Liver (tissue), 3 donors: ENCODE data around the gene AKT2.

Experiments
- ATF3 ChIP-seq: IDR thresholded peaks from 2 replicates; pipeline ENCODE4 v1.6.1; 2016; ENCODE audit warnings: antibody characterized with exemption
- CTCF ChIP-seq: fragments of 150-350 bp; IDR thresholded peaks from 2 replicates; pipeline ENCODE4 v1.5.1; 2017; ENCODE audit warnings: improper control_type of control experiment, low read depth, low read length; ENCODE audit not compliant: missing input control
- EGR1 ChIP-seq, 2 donors: IDR thresholded peaks; 2 replicates each; pipeline ENCODE4 v1.6.1; 2016 to 2018; ENCODE audit warnings: antibody characterized with exemption in 2 of 2, low read depth in 2 of 2
- FOXA1 ChIP-seq: IDR thresholded peaks from 2 replicates; pipeline ENCODE4 v1.6.1; 2016; ENCODE audit warnings: antibody characterized with exemption
- HNF4G ChIP-seq: IDR thresholded peaks from 2 replicates; pipeline ENCODE4 v1.6.1; 2016; ENCODE audit warnings: antibody characterized with exemption
- JUND ChIP-seq, 2 donors: IDR thresholded peaks; 2 replicates each; pipeline ENCODE4 v1.6.1; 2016; ENCODE audit warnings: antibody characterized with exemption in 2 of 2
- MAX ChIP-seq: IDR thresholded peaks from 2 replicates; pipeline ENCODE4 v1.6.1; 2016; ENCODE audit warnings: antibody characterized with exemption
- NR2F2 ChIP-seq: IDR thresholded peaks from 2 replicates; pipeline ENCODE4 v1.6.1; 2016; ENCODE audit warnings: antibody characterized with exemption
- RAD21 ChIP-seq, 2 donors: IDR thresholded peaks; 2 replicates each; pipeline ENCODE4 v1.6.1; 2016; ENCODE audit warnings: antibody characterized with exemption in 2 of 2, mild to moderate bottlenecking in 2 of 2
- REST ChIP-seq: IDR thresholded peaks from 2 replicates; pipeline ENCODE4 v1.6.1; 2016; ENCODE audit warnings: antibody characterized with exemption, mild to moderate bottlenecking
- TAF1 ChIP-seq: conservative IDR thresholded peaks from 2 replicates; pipeline ENCODE4 v1.6.1; 2016; ENCODE audit warnings: antibody characterized with exemption, mild to moderate bottlenecking
- YY1 ChIP-seq: IDR thresholded peaks from 2 replicates; pipeline ENCODE4 v1.6.1; 2016; ENCODE audit warnings: antibody characterized with exemption, mild to moderate bottlenecking
- ZBTB33 ChIP-seq: IDR thresholded peaks from 2 replicates; pipeline ENCODE4 v1.6.1; 2016; ENCODE audit warnings: antibody characterized with exemption
- donor health status: healthy.
- donor health status: healthy.

- TF ChIP-seq CTCF: no peak
- no peak for TF ChIP-seq ATF3
- TF ChIP-seq MAX: no peak
- no peak for TF ChIP-seq JUND (IDR thresholded peaks at IDR 0.05)
- no peak for TF ChIP-seq ZBTB33
- TF ChIP-seq EGR1 (IDR thresholded peaks at IDR 0.05; ENCODE audit: low read depth in 2 of 2): no peak
- no peak for TF ChIP-seq REST
- no peak for TF ChIP-seq RAD21 (IDR thresholded peaks at IDR 0.05)
- no peak for TF ChIP-seq FOXA1
- TF ChIP-seq HNF4G: no peak
- TF ChIP-seq TAF1: no peak
- no peak for TF ChIP-seq YY1
- TF ChIP-seq NR2F2: no peak
Observed at GRCh38 chr19:40270362-40271089, 14.6 kb downstream of the AKT2 start.
